GM12801 (cell line): ENCODE results near the gene FOXI1.

Source experiments
- CTCF ChIP-seq: IDR thresholded peaks from one replicate; pipeline ENCODE4 v1.5.1; 2011; ENCODE audit warnings: control low read depth; ENCODE audit not compliant: insufficient read length; ENCODE audit errors: extremely low read depth

The FOXI1 gene

GRCh38 chr5:170132269-170132975, 26.7 kb downstream of the FOXI1 start:
- no peak for TF ChIP-seq CTCF

GRCh38 chr5:170132976-170133448, 27.3 kb downstream of the FOXI1 start:
- no peak for TF ChIP-seq CTCF

- TF ChIP-seq CTCF, result no peak
These were observed 30.2 kb downstream of the FOXI1 start for GRCh38 chr5:170135796-170136490.

- no peak for TF ChIP-seq CTCF
These were observed 30.8 kb downstream of the FOXI1 start for GRCh38 chr5:170136506-170136905.

DNA sequence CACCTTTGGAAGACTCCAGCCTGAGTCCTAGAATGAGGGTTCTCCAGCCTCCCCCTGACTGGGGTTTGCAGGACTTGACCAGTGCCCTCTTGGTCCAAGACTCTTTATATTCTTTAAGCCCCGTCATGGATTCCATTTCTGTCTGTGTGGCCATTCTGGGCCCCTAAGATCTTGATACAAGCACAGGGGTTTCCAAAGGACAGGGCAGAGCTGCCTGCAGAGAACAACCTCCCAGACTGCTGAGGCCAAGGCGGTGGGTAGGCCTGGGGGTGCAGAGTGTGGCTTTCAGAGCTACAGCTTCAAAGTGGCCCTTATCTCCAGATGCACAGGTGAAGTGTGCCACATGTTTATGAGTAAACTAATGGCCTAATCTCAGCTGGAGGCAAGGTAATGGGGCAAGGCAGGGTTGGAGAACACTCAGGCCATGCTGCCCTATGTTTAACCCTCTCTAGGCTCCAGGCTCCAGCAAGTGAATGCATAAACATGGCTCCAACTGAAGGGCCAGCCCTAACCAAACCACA, 32.1 kb downstream of the FOXI1 start:
- no peak for TF ChIP-seq CTCF

DNA sequence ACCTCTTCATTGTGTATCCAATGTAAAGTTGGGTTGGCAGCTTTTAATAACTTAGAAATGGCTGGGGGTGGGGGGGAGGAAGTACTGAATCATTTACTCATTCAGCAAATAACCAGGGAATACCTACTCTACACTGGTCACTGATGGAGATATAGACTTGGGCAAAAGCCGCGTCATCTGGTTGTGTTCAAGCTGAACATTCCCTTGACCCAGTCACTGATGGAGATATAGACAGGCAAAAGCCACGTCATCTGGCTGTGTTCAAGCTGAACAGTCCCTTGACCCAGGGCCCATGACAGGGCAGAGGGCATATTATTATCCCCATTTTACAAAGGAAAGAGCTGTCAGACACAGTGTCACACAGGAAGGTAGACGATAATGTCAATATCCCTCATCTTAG, 32.6 kb downstream of the FOXI1 start:
- no peak for TF ChIP-seq CTCF

DNA sequence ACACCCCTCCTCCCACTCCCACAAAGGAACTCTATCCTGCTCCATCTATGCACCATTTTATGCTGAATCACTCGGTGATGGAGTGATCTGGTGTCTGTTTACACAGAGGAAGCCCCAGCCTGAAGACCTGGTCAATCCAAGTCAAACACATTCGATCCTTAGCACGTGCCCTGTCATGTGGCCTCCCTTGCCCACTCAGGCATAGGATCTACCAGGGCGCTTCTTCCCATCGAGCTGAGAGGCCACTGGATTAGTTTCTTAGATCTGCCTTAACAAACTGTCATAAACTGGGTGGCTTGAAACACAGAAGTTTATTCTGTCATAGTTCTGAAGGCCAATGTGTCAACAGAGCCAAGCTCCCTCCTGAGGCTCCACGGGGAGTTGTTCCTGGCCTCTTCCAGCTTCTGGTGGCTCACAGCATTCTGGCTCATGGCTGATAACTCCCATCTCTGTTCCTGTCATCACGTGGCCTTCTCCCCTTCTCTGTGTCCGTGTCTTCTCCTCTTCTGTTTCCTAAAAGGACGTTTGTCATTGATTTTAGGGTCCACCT, 34.2 kb downstream of the FOXI1 start:
- no peak for TF ChIP-seq CTCF
